ENCODE data around the gene ERC1.
"Not testable (repeated sequence)": the region's sequence is repeated elsewhere in the genome, so short reads cannot be mapped to it uniquely, and the experiment has no call there.

The ERC1 gene

DNA sequence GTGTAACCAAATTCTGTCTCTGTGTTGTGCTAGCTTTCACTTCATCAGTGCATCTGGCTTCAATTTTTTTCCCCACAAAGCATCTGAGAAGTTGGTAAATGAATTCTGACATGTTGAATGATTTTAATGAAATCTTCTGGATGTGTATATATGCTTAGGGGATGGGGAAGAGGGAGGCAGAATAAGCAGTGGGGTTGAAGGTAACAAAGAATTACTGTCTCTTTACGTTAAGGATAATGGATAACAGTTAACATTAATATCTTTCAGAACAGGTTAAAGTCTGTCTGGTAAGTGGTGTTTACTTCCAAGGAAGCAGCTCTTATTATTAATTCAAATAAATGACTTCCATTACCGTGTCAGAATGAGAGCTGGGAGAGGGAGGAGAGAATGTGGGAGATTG lies 261.7 kb downstream of the ERC1 start:
- DNase-seq = no peak

DNA sequence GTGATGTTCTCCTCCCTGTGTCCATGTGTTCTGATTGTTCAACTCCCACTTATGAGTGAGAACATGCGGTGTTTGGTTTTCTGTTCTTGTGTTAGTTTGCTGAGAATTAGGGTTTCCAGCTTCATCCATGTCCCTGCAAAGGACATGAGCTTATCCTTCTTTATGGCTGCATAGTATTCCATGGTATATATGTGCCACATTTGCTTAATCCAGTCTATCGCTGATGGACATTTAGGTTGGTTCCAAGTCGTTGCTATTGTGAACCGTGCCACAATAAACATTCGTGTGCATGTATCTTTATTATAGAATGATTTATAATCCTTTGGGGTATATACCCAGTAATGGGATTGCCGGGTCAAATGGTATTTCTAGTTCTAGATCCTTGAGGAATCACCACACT lies 264.1 kb downstream of the ERC1 start:
- not testable (repeated sequence) for DNase-seq

DNA sequence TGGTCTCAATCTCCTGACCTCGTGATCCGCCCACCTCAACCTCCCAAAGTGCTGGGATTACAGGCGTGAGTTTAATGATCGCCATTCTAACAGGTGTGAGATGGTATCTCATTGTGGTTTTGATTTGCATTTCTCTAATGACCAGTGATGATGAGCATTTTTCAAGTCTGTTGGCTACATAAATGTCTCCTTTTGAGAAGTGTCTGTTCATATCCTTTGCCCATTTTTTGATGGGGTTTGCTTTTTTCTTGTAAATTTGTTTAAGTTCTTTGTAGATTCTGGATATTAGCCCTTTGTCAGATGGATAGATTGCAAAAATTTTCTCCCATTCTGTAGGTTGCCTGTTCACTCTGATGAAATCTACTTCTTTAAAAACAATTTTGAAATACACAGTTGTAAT lies 264.8 kb downstream of the ERC1 start:
- DNase-seq = not testable (repeated sequence)

DNA sequence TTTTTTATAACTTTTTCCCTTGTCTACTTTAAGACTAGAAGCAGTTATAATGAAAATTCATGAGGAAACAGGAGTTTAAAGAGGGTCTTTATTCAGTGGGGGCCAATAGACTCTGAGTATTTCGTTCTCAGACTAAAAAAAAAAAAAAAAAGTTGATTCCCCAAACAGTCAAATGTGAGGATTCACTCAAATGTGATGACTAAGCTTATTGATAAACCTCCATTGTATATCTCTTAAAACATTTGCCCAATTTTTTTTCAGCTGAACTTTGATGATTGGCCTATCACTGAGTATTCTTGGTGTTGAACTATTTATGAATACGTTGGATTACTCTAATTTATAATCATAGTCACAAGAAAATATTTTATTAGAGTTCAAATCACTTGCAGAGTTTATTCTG lies 265.3 kb downstream of the ERC1 start:
- DNase-seq = no peak

DNA sequence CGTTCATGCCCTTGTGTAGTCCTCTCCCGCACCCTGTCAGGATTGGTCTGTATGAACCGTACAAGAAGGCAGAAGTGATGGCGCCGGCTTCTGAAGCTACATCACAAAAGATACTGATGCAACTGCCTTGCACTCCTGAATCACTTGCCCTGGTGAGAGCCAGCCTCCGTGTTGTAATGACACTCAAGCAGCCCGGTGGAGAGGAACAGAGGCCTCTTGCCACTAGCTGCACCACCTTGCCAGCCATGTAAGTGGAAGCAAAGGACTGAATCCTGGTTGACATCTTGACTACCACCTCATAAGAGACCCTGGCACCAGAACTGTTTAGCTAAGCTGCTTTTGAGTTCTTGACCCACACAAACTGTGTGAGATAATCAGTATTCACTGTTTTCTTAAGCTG lies 266.0 kb downstream of the ERC1 start:
- DNase-seq = no peak

DNA sequence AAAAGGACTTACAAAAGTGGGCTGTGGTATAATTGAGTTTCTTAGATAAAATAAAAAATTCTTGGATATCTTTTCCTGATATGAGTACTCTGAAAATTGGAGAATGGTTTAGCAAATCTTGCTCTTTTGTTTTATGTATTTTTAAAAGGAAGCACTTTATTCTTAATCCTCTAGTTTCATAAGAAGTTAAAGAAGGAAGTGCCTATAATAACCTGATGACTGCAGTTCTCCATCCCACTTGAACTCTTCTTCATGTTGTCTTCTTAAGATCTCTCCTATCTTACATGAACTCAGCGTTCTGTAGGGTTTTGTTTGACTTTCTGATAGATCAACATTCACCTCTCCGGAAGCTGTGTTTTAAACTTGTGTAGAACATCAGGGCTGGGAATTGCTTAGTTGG lies 271.0 kb downstream of the ERC1 start:
- no peak for DNase-seq

DNA sequence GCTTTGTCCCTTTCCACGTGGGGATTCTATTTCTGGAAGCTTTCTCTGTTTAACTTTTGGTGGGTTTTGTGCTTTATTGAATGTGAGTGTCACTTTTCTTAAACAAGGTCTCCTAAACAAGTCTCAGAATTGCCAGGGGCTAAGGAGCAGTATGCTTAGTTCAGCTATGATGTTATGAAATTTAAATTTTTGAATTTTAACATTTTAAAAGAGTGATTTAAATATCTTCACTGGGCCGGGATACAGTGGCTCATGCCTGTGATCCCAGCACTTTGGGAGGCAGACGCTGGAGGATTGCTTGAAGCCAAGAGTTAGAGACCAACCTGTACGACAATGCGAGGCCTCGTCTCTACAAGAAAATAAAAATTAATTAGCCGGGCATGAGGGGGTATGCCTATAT lies 276.2 kb downstream of the ERC1 start:
- no peak for DNase-seq

DNA sequence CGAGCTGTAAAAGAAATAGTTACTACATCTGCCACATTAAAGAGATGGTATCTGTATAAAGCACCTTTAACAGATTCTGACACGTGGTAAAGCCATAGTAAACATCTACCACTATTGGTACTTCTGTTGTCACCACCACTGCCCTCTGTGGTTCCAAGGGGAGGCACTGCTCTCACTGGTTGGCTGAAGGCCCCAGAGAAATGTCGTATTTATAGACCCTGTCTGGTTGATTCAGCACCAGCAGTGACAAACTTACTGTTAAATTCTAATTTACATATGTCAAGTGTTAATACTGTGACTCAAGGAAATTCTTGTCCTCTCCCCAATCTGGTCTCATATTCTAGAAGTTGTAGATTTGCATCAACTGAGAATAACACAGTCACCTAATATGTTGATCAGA lies 281.1 kb downstream of the ERC1 start:
- no peak for DNase-seq

DNA sequence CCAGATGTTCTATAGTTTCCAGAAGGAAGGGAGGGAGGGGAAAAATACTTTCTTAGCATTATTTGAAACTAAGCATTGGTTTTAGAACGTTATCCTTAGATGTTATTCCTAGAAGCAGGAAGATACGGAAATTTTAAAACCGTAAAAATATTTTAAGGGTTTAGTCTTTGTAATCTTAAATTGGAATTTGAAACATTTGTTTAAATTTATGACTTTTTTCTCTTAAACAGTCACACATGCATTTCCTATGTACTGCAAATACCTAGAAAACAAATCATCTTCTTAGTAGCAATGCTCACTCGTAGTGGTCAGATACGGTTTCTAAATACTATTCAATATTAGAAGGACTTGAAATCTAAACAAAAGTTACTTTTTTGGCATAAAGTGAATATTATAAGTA lies 282.0 kb downstream of the ERC1 start:
- no peak for DNase-seq

DNA sequence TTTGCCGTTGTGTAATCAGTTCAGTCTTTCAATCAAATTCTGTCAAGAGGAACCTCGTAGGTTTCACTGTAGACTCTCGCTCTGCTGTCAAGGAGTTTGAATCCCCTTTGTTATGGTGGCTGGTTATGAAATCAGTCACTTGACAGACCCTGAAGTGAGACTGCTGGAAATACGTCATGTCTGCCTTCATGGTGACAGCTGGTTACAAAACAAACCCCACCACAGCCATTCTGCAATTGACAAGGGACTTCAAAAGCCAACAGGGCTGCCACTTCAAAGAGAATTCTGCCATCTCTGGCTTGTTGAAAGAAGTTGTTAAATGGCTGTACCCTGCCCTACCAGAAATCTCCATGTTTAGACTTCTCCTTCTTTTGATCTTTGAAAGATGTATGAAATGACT lies 286.9 kb downstream of the ERC1 start:
- no peak for DNase-seq

DNA sequence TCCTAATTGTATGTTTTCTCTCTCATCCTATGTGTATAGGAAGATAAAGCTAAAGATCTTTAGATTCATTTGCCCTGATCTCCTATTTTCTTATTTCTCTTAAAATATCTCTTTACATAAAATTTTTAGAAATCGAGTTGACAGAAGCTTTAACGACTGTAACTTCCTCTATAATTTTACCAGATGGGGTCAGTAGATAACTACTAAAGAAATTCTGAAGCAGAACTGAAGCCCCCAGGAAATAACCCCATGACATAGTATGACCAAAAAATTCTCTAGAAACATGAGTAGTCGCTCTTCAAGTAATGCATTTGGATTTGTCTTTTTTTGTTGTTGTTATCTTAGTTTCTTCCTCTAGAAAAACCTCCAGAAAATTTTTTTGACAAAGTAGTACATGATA lies 288.0 kb downstream of the ERC1 start:
- no peak for DNase-seq

DNA sequence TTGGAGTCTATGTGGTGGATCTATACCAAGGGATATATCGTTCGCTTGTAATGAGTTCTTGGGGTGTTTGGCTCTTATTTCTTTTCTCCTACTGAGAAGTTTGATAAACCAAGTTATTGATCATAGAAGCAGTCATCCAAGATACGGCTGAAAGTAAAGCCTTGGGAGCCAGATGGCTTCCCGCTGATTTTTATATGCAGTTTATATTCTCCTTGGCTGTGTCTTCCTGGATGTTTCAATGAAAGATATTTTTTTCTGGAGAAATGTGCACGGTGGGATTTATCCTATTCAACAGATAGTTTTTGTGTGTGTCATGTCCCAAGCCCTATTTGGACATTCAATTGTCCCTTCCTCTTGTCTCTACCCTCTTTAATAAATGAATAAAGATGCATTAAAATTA lies 289.0 kb downstream of the ERC1 start:
- no peak for DNase-seq

DNA sequence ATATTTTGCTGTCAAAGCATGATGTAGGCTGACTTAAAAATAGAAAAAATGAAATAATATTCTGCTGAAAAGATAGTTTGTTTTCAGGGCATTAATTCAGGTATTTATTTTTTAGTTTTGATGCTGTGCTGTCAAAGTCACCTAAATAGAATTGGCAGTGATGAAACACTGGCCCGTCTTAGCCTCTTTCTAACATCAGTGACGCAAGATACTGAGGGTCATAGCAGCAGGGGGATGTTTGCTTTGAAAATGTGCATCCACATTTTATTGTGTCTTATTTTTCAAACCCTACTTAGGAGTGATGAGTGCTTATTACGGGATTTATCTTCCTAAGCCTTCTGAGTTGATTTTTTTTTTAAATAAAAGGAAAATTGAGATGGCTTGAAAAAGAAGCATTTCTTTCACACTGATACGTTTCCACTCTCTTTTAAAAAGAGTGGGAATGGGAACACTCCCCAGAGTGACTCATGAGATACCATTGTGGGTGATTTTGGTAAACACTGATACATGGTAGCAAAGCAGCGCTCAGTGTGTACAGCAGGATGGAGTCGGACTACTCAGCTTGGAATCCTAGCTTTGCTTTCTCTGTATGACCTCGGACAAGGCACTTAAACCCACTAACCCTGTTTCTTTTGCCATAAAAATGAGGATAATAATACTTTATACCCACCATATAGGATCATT lies 290.8 kb downstream of the ERC1 start:
- no peak for DNase-seq

DNA sequence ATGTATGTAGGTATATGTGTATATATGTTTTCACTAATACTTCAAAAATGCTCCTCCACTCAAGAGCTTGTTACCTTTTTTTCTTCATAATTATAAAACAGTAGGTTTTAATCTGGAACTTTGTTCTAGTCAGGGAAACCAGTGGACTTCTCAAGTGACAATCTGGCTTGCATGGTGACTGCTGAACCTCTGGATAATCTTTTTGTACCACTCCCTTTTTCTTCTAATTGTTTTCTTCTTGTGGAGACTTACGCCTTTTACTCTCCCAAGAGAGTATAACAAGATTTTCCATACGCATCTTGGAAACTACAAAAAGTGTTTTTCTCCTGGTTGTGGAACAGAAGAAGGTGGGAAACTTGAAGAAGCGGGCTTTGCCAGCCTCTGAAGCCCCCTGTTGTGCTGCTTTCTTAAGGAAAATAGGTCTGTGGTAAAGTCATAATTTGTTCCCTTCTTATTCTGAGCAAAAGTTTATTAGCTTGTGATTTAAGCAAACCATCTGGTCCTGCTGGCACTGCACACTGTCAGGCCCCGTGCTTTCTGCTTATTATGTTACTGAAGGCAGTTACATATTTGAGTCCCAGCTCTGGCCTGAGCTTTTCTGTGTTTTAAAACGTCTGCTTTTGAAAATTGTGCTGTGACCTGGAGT lies 291.8 kb downstream of the ERC1 start:
- peak; percentile 3 for DNase-seq

DNA sequence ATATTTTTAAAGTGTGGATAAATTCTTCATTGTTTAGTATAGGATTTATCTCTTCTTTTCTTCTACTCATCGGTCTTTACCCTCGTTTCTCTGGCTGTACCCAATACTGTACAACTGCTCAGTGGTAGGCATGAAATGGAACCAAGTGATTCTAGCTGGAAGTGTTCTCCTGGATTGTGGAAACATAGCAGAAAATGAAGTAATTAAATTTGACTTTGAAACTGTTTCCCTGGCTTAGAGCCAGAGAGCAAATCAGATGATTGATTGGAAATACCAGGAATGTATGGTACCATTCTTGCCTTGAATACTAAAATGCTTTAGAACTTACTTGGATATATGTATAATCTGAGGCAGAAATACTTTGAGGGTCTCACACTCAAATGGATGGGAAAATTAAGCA lies 292.3 kb downstream of the ERC1 start:
- DNase-seq = no peak

DNA sequence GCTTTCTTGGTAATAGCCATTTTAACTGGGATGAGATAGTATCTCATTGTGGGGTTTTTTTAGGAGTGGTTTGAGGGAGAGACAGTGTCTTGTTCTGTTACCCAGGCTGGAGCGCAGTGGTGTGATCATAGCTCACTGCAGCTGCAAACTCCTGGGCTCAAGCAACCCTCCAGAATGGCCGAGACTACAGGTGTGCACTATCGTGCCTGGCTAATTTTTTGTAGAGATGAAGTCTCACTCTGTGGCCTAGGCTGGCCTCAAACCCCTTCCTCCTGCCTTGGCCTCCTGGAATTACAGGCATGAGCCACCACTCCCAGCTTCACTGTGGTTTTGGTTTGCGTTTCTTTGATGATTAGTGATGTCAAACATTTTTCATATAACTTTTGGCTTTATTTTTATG lies 293.6 kb downstream of the ERC1 start:
- no peak for DNase-seq

DNA sequence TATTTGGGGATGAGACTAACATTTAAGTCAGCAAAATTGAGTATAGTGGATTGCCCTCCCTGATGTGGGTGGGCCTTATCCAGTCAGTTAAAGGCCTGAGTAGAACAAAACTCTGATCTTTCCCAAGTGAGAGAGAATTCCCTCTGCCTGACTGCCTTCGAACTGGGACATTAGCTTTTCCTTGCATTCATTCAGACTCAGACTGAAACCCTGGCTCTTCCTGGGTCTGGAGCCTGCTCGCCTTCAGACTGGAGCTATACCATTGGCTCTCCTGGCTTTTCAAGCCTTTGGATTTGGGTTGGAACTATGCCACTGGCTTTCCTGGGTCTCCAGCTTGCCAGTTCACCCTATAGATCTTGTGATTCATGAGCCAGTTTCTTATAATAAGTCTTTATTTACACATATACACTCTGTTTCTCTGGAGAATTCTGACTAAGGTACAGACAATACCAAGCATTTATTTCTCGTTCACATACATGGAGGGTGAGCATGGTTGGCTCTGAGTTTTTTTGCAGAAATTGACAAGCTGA lies 296.5 kb downstream of the ERC1 start:
- DNase-seq = no peak

DNA sequence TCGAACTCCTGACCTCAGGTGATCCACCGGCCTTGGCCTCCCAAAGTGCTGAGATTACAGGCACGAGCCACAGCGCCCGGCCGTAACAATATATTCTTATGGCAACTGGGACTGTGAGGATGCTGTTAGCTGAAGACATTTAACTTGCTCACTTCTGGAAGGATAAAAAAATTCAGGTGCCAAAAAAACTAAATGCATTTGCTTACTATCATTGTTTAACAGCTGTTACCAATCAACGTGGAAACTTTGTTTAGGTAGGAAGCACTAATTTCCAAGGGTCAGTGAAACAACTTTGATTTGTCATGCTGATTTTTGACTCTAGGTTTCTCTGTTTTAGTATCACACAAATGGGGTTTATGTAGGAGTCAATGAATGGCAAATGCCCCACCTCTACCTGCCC lies 297.3 kb downstream of the ERC1 start:
- no peak for DNase-seq

DNA sequence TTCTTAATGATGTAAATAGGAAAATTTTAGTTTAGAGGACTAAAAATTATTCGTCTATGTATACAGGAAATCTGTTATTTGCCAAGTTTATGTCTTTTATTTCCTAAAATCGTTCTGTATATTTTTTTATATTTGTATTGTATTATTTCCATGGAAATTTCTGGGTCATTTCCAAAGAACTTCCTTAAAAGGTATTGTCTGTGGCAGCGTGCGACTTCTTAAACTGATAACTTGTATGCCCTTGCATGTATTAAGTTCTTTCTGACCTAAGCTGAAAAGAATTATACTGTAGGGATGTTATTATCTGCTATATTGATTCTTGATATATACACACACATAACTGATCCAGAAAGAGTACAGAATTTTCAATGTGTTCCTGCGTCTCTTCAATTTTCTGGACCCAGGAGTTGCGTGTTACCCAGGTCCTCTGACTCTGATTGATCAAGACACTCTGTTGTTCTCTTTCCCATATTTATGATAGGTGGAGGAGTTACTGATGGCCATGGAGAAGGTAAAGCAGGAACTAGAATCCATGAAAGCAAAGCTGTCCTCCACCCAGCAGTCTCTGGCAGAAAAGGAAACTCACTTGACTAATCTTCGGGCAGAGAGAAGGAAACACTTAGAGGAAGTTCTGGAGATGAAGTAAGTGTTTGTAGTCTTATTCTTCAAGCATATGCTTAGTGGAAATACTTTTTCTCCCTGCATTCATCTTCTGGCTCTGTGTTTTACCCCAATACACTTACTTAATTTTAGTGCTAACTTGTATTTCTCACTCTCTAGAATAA lies 298.5 kb downstream of the ERC1 start:
- DNase-seq = no peak

DNA sequence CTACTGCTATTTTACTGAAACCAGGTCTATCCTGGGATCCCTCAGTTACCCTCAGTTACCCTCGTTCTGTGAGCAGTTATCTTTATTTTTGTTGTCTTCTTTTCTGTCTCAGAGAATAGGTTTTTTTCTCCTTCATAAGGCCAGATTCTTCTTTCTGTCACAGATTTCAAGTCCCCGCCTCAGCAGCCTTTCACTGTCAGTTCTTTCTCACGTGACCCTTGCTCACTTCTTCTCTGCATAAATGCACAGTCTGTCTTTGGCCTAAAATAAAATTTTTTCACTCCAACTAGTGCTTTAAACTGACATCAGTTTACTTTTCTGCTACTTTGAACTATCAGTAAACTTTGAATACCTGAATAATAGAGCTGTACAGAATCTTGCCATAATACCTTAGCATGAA lies 299.7 kb downstream of the ERC1 start:
- no peak for DNase-seq

DNA sequence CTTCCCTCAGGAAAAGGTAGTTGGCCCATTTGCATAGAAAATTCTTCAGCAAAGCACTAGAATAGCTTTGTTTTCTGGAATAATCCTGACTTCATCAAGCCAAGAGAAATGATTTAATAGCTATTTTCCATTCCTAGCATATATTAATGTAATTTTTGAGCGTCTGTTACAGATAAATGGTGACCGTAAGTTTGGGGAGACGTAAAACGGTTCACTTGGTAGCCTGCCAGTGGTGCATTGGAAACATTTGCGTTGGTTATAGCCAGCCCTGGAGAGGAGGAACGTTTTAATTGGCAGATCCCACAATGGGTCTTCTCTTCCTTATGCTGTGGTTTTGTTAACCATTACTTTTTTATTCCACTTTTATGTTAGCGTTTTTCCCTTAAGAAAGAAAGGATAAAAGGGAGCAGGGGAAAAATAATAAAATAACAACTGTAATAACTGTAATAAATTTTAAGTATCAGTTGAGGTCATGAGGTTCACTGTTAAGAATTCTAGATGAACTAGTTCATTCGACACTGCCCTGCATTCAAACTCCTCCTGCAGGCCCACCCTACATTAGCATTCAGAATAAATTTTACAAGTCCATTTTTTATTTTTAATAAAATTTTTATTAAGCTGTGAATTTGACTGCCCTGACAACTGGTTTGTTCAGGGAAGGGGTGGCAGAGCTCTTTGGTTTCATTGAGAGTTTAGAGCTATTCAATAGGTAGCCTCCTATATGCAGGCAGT lies 300.7 kb downstream of the ERC1 start:
- no peak for DNase-seq

DNA sequence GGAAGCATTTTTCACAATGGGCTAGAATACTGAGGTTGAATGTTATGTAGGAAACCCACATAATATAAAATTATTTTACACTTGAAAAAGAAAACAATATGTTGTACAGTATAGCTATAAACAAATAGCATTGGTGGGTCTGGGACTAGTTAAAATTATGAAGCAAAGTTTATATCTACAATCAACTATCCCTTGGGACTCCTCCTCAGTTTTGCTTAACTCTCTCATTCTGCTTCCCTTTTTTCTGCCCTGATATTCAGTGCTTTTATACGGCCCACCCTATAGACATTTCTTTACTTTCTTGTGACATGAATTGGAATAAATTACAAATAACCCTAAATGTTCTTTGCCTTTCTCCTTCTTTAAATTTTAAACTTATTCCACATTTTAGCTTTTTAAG lies 302.9 kb downstream of the ERC1 start:
- no peak for DNase-seq

DNA sequence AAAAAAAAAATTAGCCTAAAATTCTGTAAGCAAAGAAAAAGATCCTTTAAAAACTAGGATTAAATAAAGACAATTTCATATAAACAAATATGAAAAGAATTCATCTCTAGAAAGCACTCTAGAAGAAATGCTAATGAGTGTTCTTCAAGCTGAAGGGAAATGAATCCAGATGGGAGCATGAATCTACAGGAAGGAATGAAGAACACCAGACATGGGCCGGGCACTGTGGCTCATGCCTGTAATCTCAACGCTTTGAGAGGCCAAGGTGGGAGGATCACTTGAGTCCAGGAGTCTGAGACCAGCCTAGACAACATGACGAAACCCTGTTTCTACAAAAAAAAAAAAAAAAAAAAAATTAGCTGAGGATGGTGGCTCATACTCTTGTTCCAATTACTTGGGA lies 306.2 kb downstream of the ERC1 start:
- no peak for DNase-seq
